Hepatocyte (in vitro differentiated cells): ENCODE data around the gene ATP6V0E1.

Experiments used
- EZH2 ChIP-seq: fragments of 200-600 bp; sonication (generic); IDR thresholded peaks from 2 replicates; pipeline ENCODE4 v1.6.1; 2016; ENCODE audit warnings: antibody characterized with exemption, mild to moderate bottlenecking, borderline replicate concordance
- EZH2phosphoT487 ChIP-seq: fragments of 200-600 bp; sonication (generic); IDR thresholded peaks from one replicate; pipeline ENCODE4 v1.6.1; 2018; ENCODE audit warnings: antibody characterized with exemption, mild to moderate bottlenecking, low read depth, moderate library complexity; ENCODE audit not compliant: unreplicated experiment, severe bottlenecking
- TF ChIP-seq, protein P1 (sequence below): fragments of 200-600 bp; sonication (generic); IDR thresholded peaks from 2 replicates; pipeline ENCODE4 v1.5.1; 2016; ENCODE audit warnings: antibody characterized with exemption, mild to moderate bottlenecking; ENCODE audit not compliant: poor library complexity

DNA sequence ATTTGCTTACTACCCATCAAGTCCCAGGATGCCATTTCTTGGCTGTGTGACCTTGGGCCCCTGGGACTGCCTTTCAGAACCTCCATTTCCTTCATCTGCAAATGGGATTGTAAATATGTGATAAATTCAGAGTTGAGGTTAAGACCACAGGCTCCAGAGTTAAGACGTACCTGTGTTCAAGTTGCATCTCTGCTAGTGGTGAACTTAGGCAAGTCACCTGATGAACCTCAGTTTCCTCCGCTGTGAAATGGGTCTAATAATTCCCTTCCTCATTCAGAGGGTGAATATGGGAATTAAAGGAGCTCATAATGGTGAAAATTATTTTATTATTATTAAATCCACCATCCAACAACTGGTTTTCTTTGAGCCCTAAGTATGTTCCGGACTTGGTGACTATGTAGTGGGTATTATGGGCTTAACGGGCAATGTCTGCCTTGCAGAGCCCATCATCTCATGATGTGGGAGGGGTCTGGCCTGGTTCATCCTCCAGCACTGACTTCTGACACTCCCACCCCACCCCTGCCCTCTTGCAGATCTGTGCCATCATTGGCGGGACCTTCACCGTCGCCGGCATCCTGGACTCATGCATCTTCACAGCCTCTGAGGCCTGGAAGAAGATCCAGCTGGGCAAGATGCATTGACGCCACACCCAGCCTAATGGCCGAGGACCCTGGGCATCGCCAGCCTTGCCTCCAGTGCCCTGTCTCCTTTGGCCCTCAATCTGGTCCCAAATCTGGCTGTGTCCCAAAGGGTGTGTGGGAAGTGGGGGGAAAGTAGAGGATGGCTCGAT lies 33.2 kb upstream of the ATP6V0E1 start:
- TF ChIP-seq EZH2phosphoT487 (no peak), EZH2 (no peak)
- TF ChIP-seq, protein P1, sequence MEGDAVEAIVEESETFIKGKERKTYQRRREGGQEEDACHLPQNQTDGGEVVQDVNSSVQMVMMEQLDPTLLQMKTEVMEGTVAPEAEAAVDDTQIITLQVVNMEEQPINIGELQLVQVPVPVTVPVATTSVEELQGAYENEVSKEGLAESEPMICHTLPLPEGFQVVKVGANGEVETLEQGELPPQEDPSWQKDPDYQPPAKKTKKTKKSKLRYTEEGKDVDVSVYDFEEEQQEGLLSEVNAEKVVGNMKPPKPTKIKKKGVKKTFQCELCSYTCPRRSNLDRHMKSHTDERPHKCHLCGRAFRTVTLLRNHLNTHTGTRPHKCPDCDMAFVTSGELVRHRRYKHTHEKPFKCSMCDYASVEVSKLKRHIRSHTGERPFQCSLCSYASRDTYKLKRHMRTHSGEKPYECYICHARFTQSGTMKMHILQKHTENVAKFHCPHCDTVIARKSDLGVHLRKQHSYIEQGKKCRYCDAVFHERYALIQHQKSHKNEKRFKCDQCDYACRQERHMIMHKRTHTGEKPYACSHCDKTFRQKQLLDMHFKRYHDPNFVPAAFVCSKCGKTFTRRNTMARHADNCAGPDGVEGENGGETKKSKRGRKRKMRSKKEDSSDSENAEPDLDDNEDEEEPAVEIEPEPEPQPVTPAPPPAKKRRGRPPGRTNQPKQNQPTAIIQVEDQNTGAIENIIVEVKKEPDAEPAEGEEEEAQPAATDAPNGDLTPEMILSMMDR, result no peak
